CD4-positive, CD25-positive, alpha-beta regulatory T cell (primary cell): ENCODE data around the gene SUMO3. TPM values are rescaled to one million over a fixed set of nuclear protein-coding genes. Genes with fewer than 3 reads are reported as not detected.

Source experiments
- ATAC-seq, 2 donors: fragments of 150-1000 bp; cut with Tn5 transposase; one replicate each; pipeline ENCODE4 v1.10.0; 2021; ENCODE audit warnings: low read depth in 2 of 2, moderate number of reproducible peaks in 2 of 2, moderate library complexity in 1 of 2
- DNase-seq, 3 donors: peaks; one replicate each; pipeline versions ENCODE4 v3.0.0 to v3.0.0-alpha.2; 2012 to 2022; ENCODE audit warnings: mixed read lengths in 1 of 3
- H3K27ac ChIP-seq: one replicate; pipeline ENCODE4 v1.7.0; 2013; ENCODE audit warnings: mild to moderate bottlenecking, low read length; ENCODE audit not compliant: insufficient read depth, poor library complexity, severe bottlenecking
- H3K27me3 ChIP-seq: one replicate; pipeline ENCODE4 v1.7.0; 2013; ENCODE audit warnings: low read length; ENCODE audit not compliant: control insufficient read depth, insufficient read depth
- H3K36me3 ChIP-seq: one replicate; pipeline ENCODE4 v1.7.0; 2013; ENCODE audit warnings: mild to moderate bottlenecking, low read length, moderate library complexity; ENCODE audit not compliant: control insufficient read depth, insufficient read depth
- H3K4me1 ChIP-seq: 2 replicates; pipeline ENCODE4 v1.7.0; 2013; ENCODE audit warnings: mild to moderate bottlenecking, low read length; ENCODE audit not compliant: insufficient read depth, control insufficient read depth, poor library complexity, severe bottlenecking
- H3K4me3 ChIP-seq: one replicate; pipeline ENCODE4 v1.7.0; 2013; ENCODE audit warnings: low read depth, mild to moderate bottlenecking, low read length, moderate library complexity
- H3K9me3 ChIP-seq, 2 experiments: 1 replicate in 1 of 2; 2 replicates in 1 of 2; pipeline ENCODE4 v1.7.0; 2013; ENCODE audit warnings: low read length in 2 of 2, mild to moderate bottlenecking in 1 of 2, moderate library complexity in 1 of 2; ENCODE audit not compliant: control insufficient read depth in 2 of 2
- H3K27ac Mint-ChIP-seq, 3 donors: one replicate each; pipeline ENCODE4 v1.8.0; 2020 to 2022; ENCODE audit warnings: mild to moderate bottlenecking in 3 of 3, mixed read lengths in 3 of 3, moderate library complexity in 2 of 3
- H3K27me3 Mint-ChIP-seq: one replicate; pipeline ENCODE4 v1.8.0; 2022; ENCODE audit warnings: mild to moderate bottlenecking, mixed read lengths
- H3K36me3 Mint-ChIP-seq: one replicate; pipeline ENCODE4 v1.8.0; 2020; ENCODE audit warnings: mixed read lengths
- H3K4me1 Mint-ChIP-seq, 4 donors: one replicate each; pipeline ENCODE4 v1.8.0; 2020 to 2022; ENCODE audit warnings: mixed read lengths in 4 of 4, mild to moderate bottlenecking in 1 of 4
- H3K4me3 Mint-ChIP-seq, 4 donors: one replicate each; pipeline ENCODE4 v1.8.0; 2020 to 2022; ENCODE audit warnings: mild to moderate bottlenecking in 4 of 4, mixed read lengths in 4 of 4, moderate library complexity in 3 of 4
- H3K9me3 Mint-ChIP-seq, 7 donors: one replicate each; pipeline ENCODE4 v1.8.0; 2020 to 2022; ENCODE audit warnings: mixed read lengths in 7 of 7, mild to moderate bottlenecking in 3 of 7, moderate library complexity in 2 of 7
- polyA plus RNA-seq, 4 donors: library from polyadenylated mRNA; unstranded; fragments of 300-500 nt; fragmentation: Illumina TruSeq; gene quantifications; one replicate each; pipeline ENCODE4 v1.2.3, GENCODE V29; 2021
- total RNA-seq: library from RNA; stranded (reverse); gene quantifications from one replicate; pipeline ENCODE4 v1.2.3, GENCODE V29; 2022

Gene SUMO3
- total RNA-seq (65.8 TPM), polyA plus RNA-seq (10 to 100 TPM; 76.3 to 88.9 (median 80.2) TPM)

GRCh38 chr21:44817914-44818639, at the start of gene SUMO3:
SUMO3 (minus strand) TSS chr21:44818062; CDS start chr21:44817968, 94 bp downstream.
- Histone ChIP-seq H3K27me3 (no peaks in the 10 kb centered on the region), H3K27ac (peak within 1 kb of the TSS; percentile 81), H3K4me3 (no peak within 1 kb of the TSS), H3K4me1 (peaks cover 18% of the 10 kb centered on the region), H3K9me3 (peaks cover 8 to 14% of the 10 kb centered on the region in 2 experiments), H3K36me3 (peaks cover 2% of the 10 kb centered on the region)
- Mint-ChIP-seq H3K4me3 (peak within 1 kb of the TSS; percentile 68 to 83 (median 74)), H3K9me3 (peaks cover 0 to 14% (median 8%) of the 10 kb centered on the region in 7 donors), H3K4me1 (peaks cover 4 to 18% (median 9%) of the 10 kb centered on the region in 4 donors), H3K36me3 (no peaks in the 10 kb centered on the region), H3K27me3 (no peaks in the 10 kb centered on the region), H3K27ac (no peak within 1 kb of the TSS)
- DNase-seq: peak; percentile 78 to 90 (median 87)
- peak; percentile 75 to 78 for ATAC-seq

DNA sequence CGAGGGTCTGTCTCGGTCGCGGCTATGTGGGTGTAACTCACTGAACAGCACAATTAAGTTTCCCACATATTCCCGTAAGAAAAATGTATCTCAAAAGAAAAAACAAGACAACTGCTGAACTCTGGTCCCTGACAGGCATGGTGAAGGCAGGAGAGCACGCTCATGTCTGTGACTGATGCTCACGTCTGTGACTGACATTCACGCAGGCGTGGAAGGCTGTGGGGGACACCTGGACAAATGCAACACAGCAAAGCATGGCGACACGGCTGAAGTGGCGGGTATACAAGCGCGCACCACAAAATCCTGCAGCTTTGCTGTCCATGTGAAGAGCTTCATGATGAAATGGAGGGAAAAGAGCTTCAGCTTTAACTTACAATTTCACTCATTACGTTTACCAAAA, 49.6 kb upstream of the SUMO3 start:
- no peak for DNase-seq
- Mint-ChIP-seq H3K27ac (peak overlapping the region in 2 of 3 donors; percentile 81 to 91), H3K4me1 (peaks cover 16 to 87% (median 65%) of the 10 kb centered on the region in 4 donors), H3K27me3 (no peaks in the 10 kb centered on the region), H3K36me3 (peaks cover 10% of the 10 kb centered on the region), H3K4me3 (peak overlapping the region in 3 of 4 donors; percentile 82 to 88 (median 85)), H3K9me3 (no peaks in the 10 kb centered on the region)
- peaks cover 30% of the 10 kb centered on the region for H3K36me3 ChIP-seq
- H3K4me1 ChIP-seq: peaks cover 74% of the 10 kb centered on the region
- no peaks in the 10 kb centered on the region for H3K9me3 ChIP-seq
- ATAC-seq: no peak
- peak overlapping the region; percentile 27 for H3K4me3 ChIP-seq
- no peaks in the 10 kb centered on the region for H3K27me3 ChIP-seq
- H3K27ac ChIP-seq: peak overlapping the region; percentile 67

- peaks cover 35% of the 10 kb centered on the region for H3K36me3 ChIP-seq
- no peaks in the 10 kb centered on the region for H3K27me3 ChIP-seq
- H3K27me3 Mint-ChIP-seq: no peaks in the 10 kb centered on the region
- DNase-seq: no peak
- ATAC-seq: no peak
- no peak overlapping the region for H3K27ac ChIP-seq
- H3K4me1 ChIP-seq: peaks cover 67% of the 10 kb centered on the region
- H3K27ac Mint-ChIP-seq: peak overlapping the region; percentile 76 to 96 (median 83)
- no peak overlapping the region for H3K4me3 ChIP-seq
- no peaks in the 10 kb centered on the region for H3K9me3 ChIP-seq
- H3K4me3 Mint-ChIP-seq: peak overlapping the region in 2 of 4 donors; percentile 68 to 88
- peaks cover 12% of the 10 kb centered on the region for H3K36me3 Mint-ChIP-seq
- peaks cover 16 to 82% (median 60%) of the 10 kb centered on the region in 4 donors for H3K4me1 Mint-ChIP-seq
- no peaks in the 10 kb centered on the region for H3K9me3 Mint-ChIP-seq
Observed at GRCh38 chr21:44866780-44867179, 48.9 kb upstream of the SUMO3 start.

- no peaks in the 10 kb centered on the region for H3K9me3 Mint-ChIP-seq
- H3K27ac ChIP-seq: peak overlapping the region; percentile 49
- peaks cover 45% of the 10 kb centered on the region for H3K36me3 ChIP-seq
- ATAC-seq (peak; percentile 15 to 47), DNase-seq (peak in 1 of 3 donors; percentile 53)
- no peaks in the 10 kb centered on the region for H3K9me3 ChIP-seq
- H3K4me1 Mint-ChIP-seq: peaks cover 12 to 80% (median 52%) of the 10 kb centered on the region in 4 donors
- H3K4me3 Mint-ChIP-seq: peak overlapping the region; percentile 15 to 72 (median 53)
- peaks cover 56% of the 10 kb centered on the region for H3K4me1 ChIP-seq
- no peaks in the 10 kb centered on the region for H3K27me3 Mint-ChIP-seq
- peak overlapping the region; percentile 2 for H3K4me3 ChIP-seq
- peaks cover 20% of the 10 kb centered on the region for H3K36me3 Mint-ChIP-seq
- peak overlapping the region; percentile 71 to 79 (median 76) for H3K27ac Mint-ChIP-seq
- no peaks in the 10 kb centered on the region for H3K27me3 ChIP-seq
Observed at GRCh38 chr21:44865561-44866280, 47.9 kb upstream of the SUMO3 start.

- H3K27ac Mint-ChIP-seq: peak overlapping the region in 1 of 3 donors; percentile 73
- Histone ChIP-seq H3K27me3 (no peaks in the 10 kb centered on the region), H3K4me1 (peaks cover 30% of the 10 kb centered on the region), H3K4me3 (no peak overlapping the region), H3K27ac (no peak overlapping the region), H3K36me3 (peaks cover 64% of the 10 kb centered on the region), H3K9me3 (no peaks in the 10 kb centered on the region)
- DNase-seq (no peak), ATAC-seq (no peak)
- H3K4me3 Mint-ChIP-seq: peak overlapping the region in 2 of 4 donors; percentile 15 to 28
- H3K36me3 Mint-ChIP-seq: peaks cover 30% of the 10 kb centered on the region
- peaks cover under 1 to 64% (median 34%) of the 10 kb centered on the region in 4 donors for H3K4me1 Mint-ChIP-seq
- no peaks in the 10 kb centered on the region for H3K9me3 Mint-ChIP-seq
- H3K27me3 Mint-ChIP-seq: no peaks in the 10 kb centered on the region
Observed at GRCh38 chr21:44862869-44863685, 45.2 kb upstream of the SUMO3 start.

- Histone ChIP-seq H3K27me3 (no peaks in the 10 kb centered on the region), H3K4me3 (no peak overlapping the region), H3K27ac (no peak overlapping the region), H3K36me3 (peaks cover 81% of the 10 kb centered on the region), H3K4me1 (no peaks in the 10 kb centered on the region), H3K9me3 (no peaks in the 10 kb centered on the region)
- Mint-ChIP-seq H3K4me3 (no peak overlapping the region), H3K4me1 (peaks cover 0 to 39% (median 8%) of the 10 kb centered on the region in 4 donors), H3K27ac (no peak overlapping the region), H3K36me3 (peaks cover 42% of the 10 kb centered on the region), H3K27me3 (no peaks in the 10 kb centered on the region), H3K9me3 (peaks cover 0 to 2% (median 0%) of the 10 kb centered on the region in 7 donors)
- ATAC-seq (no peak), DNase-seq (no peak)
Observed at GRCh38 chr21:44858791-44859190, 40.9 kb upstream of the SUMO3 start.

- peaks cover 42% of the 10 kb centered on the region for H3K36me3 Mint-ChIP-seq
Observed at GRCh38 chr21:44858291-44858690, 40.4 kb upstream of the SUMO3 start.

More at GRCh38 chr21:44858291-44858690, 40.4 kb upstream of the SUMO3 start:
- DNase-seq (no peak), ATAC-seq (no peak)
- H3K27ac Mint-ChIP-seq: no peak overlapping the region
- Histone ChIP-seq H3K9me3 (no peaks in the 10 kb centered on the region), H3K27ac (no peak overlapping the region), H3K4me1 (no peaks in the 10 kb centered on the region), H3K36me3 (peaks cover 81% of the 10 kb centered on the region), H3K27me3 (no peaks in the 10 kb centered on the region), H3K4me3 (no peak overlapping the region)
- peaks cover 0 to 2% (median 0%) of the 10 kb centered on the region in 7 donors for H3K9me3 Mint-ChIP-seq
- H3K4me3 Mint-ChIP-seq: no peak overlapping the region
- no peaks in the 10 kb centered on the region for H3K27me3 Mint-ChIP-seq
- H3K4me1 Mint-ChIP-seq: peaks cover 0 to 37% (median 8%) of the 10 kb centered on the region in 4 donors
